ENCODE measurements around the gene RASSF3. TPM values are rescaled to one million over a fixed set of nuclear protein-coding genes. Genes with fewer than 3 reads are reported as not detected.
A peak's percentile ranks its signal among the peaks of the same experiment; 100 is the strongest.

RASSF3 gene
- total and polyA plus RNA-seq, 2 of the 13 experiments (the other 11 are each of a cell fraction or from before 2014, with no cell fraction given): 15.5 to 16.0 TPM

GRCh38 chr12:64621257-64621942, 11.1 kb downstream of the RASSF3 start (continued):
- no peak for TF ChIP-seq ZNF646 (CRISPR knock-in tag; IDR thresholded peaks at IDR 0.05)
- no peak for TF ChIP-seq ZNF703 (CRISPR knock-in tag; IDR thresholded peaks at IDR 0.05; ENCODE audit: borderline replicate concordance)

GRCh38 chr12:64624035-64624434, 13.7 kb downstream of the RASSF3 start:
- FAIRE-seq (no peak), DNase-seq (ENCODE audit: low spot score) (no peak), ATAC-seq (no peak)
- Histone ChIP-seq H3K4me2 (ENCODE audit: low read depth, low read length) (no peak overlapping the region; the same call in 1 of the 2 replicates), H3K4me1 (ENCODE audit: insufficient read depth, low read length) (peaks cover 38% of the 10 kb centered on the region), H3K79me2 (ENCODE audit: insufficient read depth, low read length) (peaks cover 81% of the 10 kb centered on the region), H3K9ac (ENCODE audit: insufficient read depth, low read depth, low read length) (no peak overlapping the region), H3K27ac (ENCODE audit: extremely low read length, insufficient read depth, low read length) (no peak overlapping the region), H3K4me3 (replicated peaks in 1 of 3; ENCODE audit: insufficient read depth in 1 of 3, low read depth in 2 of 3, low read length in 3 of 3) (0 out of 6 replicates have a peak overlapping the region, but pooled peaks of 1 of the 3 experiments have one; percentile 12), H3K9me3 (ENCODE audit: low read length) (no peaks in the 10 kb centered on the region), H3K27me3 (ENCODE audit: control insufficient read depth in 1 of 2, insufficient read depth in 2 of 2, low read length in 2 of 2) (no peaks in the 10 kb centered on the region), H3K36me3 (replicated peaks in 1 of 2; ENCODE audit: control insufficient read depth in 1 of 2, insufficient read depth in 2 of 2, low read length in 2 of 2) (no peaks in the 10 kb centered on the region), H2AFZ (ENCODE audit: low read length) (no peak overlapping the region), H4K20me1 (ENCODE audit: insufficient read depth, low read length) (0 out of 2 replicates have a peak, but pooled peaks cover 2% of the 10 kb centered on the region)
- BruUV-seq (replicated peaks): no TSS peak
- whole genome bisulfite sequencing (ENCODE audit: low lambda C conversion rate): 99% methylated on average over 4 of the region's 4 CpGs
- ChIA-PET CTCF (ENCODE audit: low intra/inter-chr PET ratio, low total read pairs) (no interaction called here), POLR2A (no interaction called here)
- in situ Hi-C loops (cut with HindIII; ENCODE audit: extremely low pct_ligation_motif_present, low pct_unique_long_range_greater_than_20kb): no loop called here
- intact Hi-C loops (cut with micrococcal nuclease; ENCODE audit: unreplicated experiment): loop anchor here (2.0 kb wide), 1 partner anchor 13 kb away; the partner anchor contains the start of gene RASSF3
- TF ChIP-seq ZNF3 (CRISPR knock-in tag; IDR thresholded peaks at IDR 0.05) (no peak), ZBTB25 (CRISPR knock-in tag; IDR thresholded peaks at IDR 0.05) (no peak), ZBTB21 (CRISPR knock-in tag; IDR thresholded peaks at IDR 0.05) (no peak), GMEB2 (CRISPR knock-in tag; IDR thresholded peaks at IDR 0.05; ENCODE audit: low read depth) (no peak), ZNF746 (CRISPR knock-in tag; IDR thresholded peaks at IDR 0.05) (no peak), ZKSCAN1 (IDR thresholded peaks at IDR 0.05; ENCODE audit: low read length) (no peak), ZBTB7B (CRISPR knock-in tag; IDR thresholded peaks at IDR 0.05) (no peak)

Data from HepG2 (cell line).